GM18499 (cell line): Measurements from ENCODE around the gene ASPA.
"Not testable (repeated sequence)": the region's sequence is repeated elsewhere in the genome, so short reads cannot be mapped to it uniquely, and the experiment has no call there.

Experiments used
- ATAC-seq: cut with Tn5 transposase; IDR thresholded peaks from one replicate; pipeline ENCODE4 v1.9.1; 2021; ENCODE audit warnings: moderate number of reproducible peaks; ENCODE audit not compliant: insufficient read depth, unreplicated experiment

The ASPA gene

GRCh38 chr17:3475812-3476610 is at the start of gene ASPA:
TSS of gene ASPA (plus strand) at chr17:3475997. CDS start at chr17:3476160, 163 bp downstream.
- no peak for ATAC-seq

GRCh38 chr17:3433215-3433614 is 42.6 kb upstream of the ASPA start:
- not testable (repeated sequence) for ATAC-seq

DNA sequence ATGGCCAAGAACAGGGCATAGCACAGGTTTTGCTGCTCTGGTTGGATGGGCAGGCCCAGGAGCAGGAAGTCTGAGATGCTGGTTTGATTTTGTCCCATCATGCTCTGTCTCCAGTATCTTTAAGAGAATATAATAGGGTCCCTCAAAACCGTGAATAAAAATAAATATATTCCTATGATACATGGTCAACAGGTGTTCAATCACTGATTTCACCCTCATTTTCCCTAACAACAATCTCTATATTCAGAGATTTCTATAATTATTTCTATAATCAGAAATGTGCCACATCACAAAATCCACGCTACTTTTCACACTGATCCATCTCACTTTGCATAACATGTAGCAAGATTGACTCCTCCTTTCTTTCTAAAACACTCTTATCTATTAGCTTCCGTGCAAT is 42.1 kb upstream of the ASPA start, which contains the start of gene OR1E2:
Gene OR1E2 (minus strand): TSS at position 101 of the 400 bp plus-strand sequence. CDS start 0 bp downstream, at position 101.
- no peak for ATAC-seq

DNA sequence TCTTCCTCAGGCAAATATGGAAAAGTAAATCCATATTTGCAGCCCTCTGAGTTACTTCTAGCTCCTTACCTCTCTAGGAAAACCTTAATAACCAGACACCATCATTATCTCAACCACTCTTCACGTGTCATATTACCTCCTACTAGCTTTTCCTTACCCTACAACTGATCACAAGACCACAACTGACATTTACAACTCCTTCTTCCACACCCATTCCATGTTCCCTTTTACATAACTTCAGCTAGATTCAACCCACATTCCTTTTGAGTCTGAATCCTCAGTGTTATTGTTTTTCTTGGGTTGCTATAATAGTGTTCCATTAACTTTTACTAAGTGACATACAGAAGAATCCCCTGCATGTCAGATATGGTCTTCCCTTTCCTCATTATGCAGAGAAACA is 37.4 kb upstream of the ASPA start:
- ATAC-seq, result no peak

DNA sequence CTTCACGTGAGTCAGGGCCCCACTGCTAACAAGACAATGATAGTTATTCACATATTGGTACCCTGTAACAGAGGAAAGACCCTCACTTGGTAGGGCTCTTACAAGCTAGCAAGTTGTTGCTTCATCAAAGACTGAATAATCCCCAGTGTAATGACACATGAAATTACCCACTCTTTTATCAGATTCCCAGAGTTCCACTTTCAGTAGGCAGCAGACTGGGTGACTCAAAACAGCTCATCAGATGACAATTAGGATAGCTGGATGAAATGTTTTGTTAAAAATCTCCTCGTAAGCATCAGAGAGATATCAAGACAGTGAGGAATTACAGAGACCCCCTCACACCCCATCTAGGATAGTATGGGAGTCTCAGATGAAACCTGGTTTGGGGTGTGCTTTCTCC is 35.3 kb upstream of the ASPA start:
- ATAC-seq, result no peak

DNA sequence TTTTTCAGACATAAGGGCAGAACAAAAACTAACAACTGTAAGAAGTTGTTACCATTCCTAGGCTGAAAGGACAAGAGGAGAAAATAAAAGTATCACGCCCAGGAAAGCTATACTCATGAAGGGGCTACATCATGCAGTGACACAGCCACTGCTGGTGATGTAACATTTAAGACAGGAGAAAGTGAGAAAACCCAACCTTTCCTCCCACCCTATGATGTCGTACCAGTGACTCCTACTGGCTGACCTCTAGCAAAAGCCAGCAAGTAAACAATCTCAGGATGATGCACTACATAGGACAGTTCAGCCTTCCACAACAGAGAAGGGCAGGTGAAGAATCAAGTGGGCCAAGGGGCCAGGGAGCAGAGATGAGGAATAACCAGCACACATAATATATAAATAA is 28.2 kb upstream of the ASPA start:
- no peak for ATAC-seq

- ATAC-seq, result no peak
Measured at GRCh38 chr17:3448059-3448665, 27.6 kb upstream of the ASPA start.

DNA sequence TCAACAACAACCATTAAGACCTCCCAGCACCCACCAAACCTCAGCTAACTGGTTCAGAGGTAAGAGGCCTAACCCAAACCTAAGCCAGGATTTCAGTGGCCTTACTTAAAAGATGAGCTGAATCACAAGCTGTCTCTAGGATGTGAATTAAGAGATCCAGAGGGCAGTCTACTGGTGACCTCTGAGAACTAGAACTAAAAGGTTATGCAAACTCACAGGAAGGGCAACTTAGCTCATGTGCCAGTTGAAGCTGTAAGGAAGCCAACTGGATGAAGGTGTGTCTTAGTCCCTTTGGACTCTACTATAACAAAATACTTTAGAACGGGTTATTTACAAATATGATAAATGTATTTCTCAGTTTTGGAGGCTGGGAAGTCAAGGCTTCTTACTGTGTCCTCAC is 9.4 kb upstream of the ASPA start:
- ATAC-seq, result not testable (repeated sequence)

DNA sequence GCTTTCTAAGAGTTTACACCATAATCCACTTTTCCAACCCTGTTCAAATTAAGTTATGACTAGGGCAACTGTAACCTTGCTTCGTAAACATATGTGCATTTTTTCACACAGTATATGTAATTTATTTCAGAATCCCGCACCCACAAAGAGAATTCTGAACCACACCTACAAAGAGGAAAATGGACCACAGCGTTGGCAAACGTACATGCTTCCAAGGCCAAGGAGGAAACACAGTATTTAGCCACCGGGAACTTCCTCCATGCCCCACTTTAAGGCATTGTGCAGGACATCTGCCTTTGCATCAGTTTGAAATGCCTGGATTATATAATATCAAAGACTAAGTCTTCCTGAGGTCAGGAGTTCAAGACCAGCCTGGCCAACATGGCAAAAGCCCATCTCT is 6.3 kb upstream of the ASPA start:
- no peak for ATAC-seq

GRCh38 chr17:3471599-3471998 is 4.2 kb upstream of the ASPA start, which contains the start of gene SPATA22:
TSS of gene SPATA22 (minus strand) at chr17:3471819. CDS start at chr17:3469325, 2,494 bp downstream.
- ATAC-seq, result no peak

- ATAC-seq, result no peak
Measured at GRCh38 chr17:3472137-3472536, 3.7 kb upstream of the ASPA start.

DNA sequence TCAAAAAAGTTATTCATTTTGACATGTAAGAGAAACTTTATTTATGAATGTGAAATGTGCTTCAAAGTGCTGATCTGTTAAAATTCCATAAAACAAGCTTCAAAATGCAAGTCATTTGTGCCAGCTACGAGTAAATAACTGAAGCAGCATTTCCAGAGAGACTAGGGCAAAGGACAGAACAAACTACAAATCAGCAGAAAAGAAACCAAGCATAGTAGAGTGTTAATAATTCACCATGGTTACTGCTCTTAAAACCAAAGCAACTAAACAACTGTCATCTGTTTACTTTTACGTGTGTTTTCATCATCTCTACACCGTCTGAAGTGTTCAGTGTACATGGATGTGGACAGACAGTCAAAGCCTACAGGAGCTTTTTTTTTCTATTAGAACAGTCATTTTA is 1.6 kb upstream of the ASPA start:
- ATAC-seq, result no peak

GRCh38 chr17:3475251-3475685 is 529 bp upstream of the ASPA start:
- no peak for ATAC-seq

DNA sequence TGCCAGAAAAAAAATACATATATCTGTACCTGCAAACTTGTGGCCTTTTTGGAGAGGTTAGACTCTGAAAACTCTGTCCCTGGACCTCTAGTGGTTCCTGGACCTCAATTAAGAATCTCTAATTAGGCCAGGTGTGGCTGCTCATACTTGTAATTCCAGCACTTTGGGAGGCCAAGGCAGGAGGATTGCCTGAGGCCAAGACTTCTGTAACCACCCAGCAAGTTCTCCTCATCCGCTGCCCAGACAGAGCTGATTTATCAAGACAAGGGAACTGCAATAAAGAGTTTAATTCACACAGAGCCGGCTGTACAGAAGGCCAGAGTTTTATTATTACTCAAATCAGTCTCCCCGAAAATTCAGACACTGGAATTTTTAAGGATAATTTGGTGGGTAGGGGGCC is 4.2 kb downstream of the ASPA start:
- no peak for ATAC-seq

GRCh38 chr17:3482852-3483251 is 7.1 kb downstream of the ASPA start:
- no peak for ATAC-seq

GRCh38 chr17:3485481-3486068 is 9.8 kb downstream of the ASPA start:
- ATAC-seq, result no peak

DNA sequence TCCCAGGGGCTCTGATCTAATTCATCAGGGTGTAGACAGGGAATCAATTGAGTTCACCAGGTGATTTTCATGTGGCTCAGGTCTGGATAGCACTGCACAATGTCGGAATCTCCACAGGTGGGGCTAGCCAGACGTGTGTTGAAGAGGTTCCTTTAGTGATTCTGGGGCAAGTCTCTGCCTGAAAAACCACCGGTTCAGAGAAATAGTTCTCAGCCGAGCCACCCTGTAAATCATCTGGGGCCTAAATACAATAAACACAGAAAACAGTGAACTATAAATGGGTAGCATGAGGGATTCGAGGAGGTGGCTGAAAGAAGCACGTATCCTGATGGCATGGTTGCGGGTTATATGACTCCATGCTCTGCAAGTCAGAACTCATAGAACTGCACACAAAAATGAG is 21.3 kb downstream of the ASPA start:
- ATAC-seq, result no peak

- no peak for ATAC-seq
Measured at GRCh38 chr17:3501344-3501743, 25.5 kb downstream of the ASPA start.

DNA sequence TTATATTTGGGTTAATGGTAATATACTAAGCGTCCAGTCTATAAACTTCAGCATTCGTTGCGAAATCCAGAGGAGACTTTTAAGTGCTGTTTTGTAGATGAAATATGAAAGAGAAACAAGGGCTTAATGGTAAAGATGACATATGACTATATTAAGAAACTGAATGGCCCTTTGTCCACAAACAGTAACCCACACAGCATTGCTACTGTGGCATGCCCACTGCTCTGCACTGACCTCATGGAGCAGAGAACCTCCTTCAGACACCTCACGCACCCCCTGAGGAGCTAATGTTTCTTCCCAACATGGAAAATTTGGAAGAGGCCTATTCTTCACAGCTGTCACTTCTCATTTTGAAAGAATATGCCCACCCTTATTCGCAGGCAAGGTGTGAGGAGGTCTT is 26.7 kb downstream of the ASPA start:
- no peak for ATAC-seq

DNA sequence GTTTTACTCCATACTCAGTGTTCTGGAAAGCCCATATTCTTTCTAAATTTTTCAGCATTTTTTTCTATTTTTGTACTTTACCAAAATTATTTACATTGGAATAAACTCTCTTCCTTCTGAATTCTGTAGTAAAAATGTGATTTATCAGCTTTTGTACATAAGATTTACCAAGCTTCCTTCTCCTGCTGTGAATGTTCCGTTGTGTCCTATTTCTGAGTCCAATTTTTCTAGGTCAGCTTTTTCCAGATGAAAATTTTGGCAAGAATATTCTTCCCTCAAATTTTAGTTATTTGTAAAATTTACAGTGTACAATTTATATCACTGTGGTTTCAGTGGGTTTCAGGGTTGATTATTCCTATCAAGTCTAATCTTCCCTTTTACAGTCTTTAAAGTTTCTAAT is 27.5 kb downstream of the ASPA start:
- no peak for ATAC-seq

DNA sequence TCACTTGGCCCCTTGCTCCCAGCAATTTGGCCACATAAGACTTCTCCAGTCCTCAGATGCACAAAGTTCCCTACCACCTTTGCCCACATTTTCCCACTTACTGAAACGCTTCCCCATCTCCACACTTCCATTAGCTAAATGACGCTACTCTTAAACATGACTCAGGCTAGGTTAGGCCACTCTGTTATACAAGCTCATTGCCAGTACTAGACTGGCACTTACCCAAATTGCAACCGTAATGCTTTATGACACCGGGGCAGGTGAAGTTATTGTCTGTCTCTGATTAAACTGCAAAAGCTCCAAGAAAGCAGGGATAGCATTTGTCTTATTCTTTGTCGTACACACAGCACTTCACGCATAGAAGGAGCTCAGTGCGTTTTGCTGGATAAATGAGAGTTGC is 29.2 kb downstream of the ASPA start:
- no peak for ATAC-seq
